SK-N-MC (cell line): Measurements from ENCODE around the gene HNRNPF.

Experiments used
- EZH2 ChIP-seq: fragments of 200-600 bp; sonication (generic); IDR thresholded peaks from one replicate; pipeline ENCODE4 v1.6.1; 2017; ENCODE audit warnings: antibody characterized with exemption
- FOXP2 ChIP-seq: optimal IDR thresholded peaks from 2 replicates; pipeline ENCODE3; 2011; ENCODE audit warnings: mild to moderate bottlenecking, moderate library complexity; ENCODE audit not compliant: insufficient read depth; ENCODE audit errors: extremely low read length, control extremely low read depth

DNA sequence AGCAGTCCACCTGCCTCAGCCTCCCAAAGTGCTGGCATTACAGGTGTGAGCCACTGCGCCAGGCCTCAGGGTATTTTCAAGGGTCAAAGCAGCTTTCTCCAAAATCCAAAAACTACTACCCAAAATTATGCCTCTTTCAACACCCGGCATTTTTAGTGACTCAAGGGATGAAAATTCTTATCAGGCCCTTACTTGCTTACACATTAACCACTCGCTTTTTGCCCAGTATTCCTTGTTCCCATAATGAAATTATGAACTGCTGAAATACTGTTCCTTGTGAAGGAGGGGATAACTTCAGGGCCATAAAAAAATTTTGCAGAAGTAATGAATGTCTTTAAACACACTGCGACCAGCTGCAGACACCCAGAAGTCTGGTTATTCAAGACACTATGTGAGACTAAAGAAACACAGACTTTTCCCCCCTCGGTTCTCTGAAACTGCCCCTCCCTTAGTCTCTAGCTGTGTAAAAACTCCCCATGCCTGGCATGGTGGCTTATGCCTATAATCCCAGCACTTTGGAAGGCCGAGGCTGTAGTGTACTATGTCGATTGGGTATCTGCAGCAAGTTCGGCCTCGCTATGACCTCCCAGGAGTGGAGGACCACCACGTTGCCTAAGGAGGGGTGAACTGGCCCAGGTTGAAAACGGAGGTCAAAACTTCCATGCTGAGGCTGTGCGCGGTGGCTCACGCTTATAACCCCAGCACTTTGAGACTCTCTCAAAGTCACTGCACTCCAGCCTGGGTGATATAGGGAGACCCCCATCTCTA is 25.6 kb downstream of the HNRNPF start:
- TF ChIP-seq EZH2 (no peak), FOXP2 (no peak)
